CD4-positive, alpha-beta T cell treated with Interleukin-6 for 4 hours (primary cell): ENCODE measurements around the gene TMEM63A.

Source experiments
- DNase-seq: peaks from one replicate; pipeline ENCODE4 v3.0.0-alpha.2; 2020; ENCODE audit warnings: mixed read lengths

Gene TMEM63A

GRCh38 chr1:225863167-225863566 lies 19.0 kb downstream of the TMEM63A start:
- no peak for DNase-seq

DNA sequence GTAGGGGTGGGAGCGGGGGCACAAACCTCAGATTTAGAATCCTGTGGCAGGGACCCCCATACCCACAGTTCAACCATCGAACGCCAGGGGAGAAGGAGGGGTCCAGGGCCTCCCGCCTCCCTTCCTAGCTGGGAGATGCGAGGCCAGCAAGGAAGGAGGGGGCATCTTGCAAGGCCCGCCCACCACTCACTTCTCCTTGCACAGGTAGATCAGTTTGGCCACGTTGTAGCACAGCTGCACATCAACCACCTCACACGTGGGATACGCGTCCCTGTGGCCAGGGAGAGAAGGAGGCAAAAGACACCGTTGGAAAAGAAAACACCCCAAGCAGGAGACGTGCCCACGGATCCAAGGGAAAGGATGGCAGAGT lies 19.6 kb downstream of the TMEM63A start:
- DNase-seq, result no peak

DNA sequence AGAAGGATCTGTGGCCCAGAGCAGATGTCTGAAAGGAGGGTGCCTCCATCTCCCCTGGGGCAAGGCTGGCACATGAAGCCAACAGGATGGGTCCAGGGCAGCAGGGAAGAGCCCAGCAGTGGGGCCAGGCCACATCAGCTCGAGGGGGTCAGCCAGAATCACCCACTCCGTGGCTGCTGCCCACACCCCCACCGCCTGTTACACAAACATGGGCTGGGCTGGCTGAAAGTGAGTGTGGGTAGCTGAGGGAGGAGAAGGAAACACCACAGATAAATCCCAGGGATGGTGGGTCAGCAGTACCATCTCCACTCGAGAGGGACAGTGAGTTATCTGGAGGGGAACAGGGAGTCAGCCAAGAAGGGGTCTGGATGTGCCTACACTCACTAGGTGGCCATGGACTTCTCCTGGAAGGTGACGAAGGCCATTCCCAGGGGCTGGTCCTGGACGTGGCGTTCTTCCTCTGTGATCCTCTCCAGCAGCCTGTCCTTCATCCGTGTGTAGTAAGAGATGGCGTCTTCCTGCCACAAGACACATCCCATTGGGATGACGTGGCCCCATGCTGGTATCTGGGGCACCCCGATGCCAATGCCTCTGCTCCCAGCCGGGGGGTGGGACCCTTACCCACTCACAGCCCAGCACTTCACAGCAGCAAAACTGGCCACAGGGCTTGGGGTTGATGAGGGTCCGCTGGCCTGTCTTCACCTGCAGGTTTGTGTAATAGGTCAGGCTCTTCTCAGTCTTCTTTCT lies 20.2 kb downstream of the TMEM63A start:
- DNase-seq, result no peak

DNA sequence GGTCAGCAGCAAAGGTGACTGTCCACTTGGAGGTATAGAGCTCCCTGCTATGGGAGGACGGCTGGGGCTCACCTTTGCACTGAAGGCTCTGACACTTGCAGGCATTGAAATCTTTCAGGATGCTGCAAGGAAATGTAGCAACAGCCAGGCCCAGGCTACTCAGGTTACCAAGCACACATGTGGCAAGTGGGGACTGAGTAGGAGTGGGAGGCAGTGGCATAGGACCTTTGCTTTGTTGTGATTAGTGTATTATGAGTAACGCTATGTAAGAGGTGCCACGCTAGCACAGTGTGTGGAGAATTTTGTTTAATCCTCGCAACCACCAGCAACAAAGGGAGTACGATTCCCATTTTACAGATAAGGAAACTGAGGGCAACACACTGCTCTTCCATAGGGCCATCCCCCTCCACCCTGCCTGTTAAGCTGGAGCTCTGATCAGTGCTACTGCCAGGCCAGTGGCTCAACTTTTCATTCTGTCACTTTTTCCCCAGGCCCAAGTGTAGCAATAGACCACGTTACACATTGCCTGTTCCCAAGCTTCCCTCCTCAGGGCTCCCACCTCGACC lies 21.2 kb downstream of the TMEM63A start:
- no peak for DNase-seq

- DNase-seq, result no peak
These were observed 22.1 kb downstream of the TMEM63A start for GRCh38 chr1:225860107-225860506.

DNA sequence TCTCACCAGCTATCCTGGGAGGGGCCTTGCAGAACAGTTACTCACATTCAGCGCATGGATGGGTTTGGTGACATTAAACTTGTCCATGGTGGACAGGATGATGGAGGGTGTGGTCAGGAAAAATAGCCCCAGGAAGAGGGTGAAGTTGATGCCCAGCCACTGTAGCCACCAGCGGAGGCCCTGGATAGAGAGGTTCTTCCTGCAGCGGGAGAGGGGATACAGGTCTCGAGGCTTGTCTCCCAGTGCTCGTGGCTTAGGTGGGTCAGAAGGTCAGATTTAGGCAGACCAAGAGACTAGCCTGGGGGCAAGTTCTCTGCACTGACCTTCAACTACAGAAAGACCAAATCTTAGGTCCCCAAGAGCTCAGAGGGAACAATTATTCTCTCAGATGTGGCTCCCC lies 23.0 kb downstream of the TMEM63A start:
- no peak for DNase-seq

- no peak for DNase-seq
These were observed 24.9 kb downstream of the TMEM63A start for GRCh38 chr1:225857256-225857655.

DNA sequence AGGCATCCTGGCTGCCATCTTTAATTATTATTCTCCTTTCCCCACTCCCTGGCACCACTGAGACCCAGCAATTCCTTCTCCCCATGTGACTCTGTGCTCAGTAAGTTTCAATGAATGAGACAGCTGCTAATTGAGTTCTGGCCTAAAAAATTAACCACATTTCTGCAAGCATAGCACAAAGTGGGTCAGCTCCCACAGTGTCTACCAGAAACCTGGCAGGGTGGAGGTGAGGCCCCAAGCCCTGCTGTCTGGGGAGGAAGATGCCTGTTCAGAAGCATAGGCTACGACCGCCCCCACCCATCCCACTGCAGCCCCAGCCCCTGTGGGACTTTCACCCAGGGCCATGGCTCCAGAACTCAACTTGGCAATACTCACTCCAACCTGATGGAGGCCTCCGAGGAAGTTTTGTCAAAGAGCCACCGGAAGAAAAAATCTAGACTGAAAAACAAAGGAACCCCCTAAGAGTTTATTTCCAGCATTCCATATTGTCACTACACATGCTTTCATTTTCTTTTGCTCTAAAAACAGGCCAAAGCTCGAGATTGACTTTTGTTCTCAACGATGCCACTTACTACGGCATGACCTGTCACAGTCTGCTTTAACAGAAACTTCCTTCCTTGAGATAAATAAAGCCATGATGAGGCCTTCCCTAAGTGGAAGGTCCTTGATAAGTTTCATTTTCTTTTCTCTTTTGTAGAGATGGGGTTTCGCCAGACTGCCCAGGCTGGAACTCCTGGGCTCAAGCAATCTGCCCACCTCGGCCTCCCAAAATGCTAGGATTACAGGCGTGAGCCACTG lies 26.5 kb downstream of the TMEM63A start:
- DNase-seq, result no peak

DNA sequence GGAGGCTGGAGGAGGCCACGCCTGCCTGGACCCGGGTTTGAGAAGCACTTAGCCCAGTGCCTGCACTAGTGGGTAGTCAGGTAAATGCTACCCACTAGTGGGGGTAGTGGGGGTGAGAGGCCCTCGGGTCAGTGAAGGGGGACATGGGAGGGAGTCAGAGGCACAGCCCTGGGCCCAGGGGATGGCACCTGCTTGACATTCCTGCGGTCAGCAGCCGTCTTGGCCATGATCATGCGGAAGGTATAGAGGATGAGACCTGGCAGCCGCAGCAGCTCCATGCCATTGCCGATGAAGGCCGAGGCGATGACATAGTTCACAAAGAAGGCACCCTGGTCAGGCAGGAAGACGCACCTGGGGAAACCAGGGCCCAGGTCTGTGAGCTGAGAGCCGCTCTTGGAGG lies 28.7 kb downstream of the TMEM63A start:
- DNase-seq, result no peak

GRCh38 chr1:225852413-225853124 lies 29.6 kb downstream of the TMEM63A start:
- DNase-seq, result no peak

DNA sequence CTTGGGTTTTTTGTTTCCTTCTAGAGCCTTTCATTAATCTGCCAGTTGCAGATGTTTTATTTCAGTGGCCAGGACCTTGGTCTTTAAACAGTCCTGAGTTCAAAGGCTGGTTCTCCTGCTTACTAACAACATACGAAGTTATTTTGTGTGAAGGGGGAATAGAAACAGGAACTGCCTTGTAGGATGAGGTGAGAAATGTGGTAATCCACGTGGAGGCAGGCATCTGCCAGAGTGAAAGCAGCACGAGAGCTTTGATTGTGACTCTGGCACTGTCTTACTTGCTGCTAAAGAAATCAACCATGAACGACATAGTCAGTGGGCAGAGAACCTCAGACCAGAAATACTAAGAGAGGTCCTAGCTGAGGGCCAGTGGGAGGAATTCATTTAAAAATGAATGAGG lies 30.4 kb downstream of the TMEM63A start:
- no peak for DNase-seq

GRCh38 chr1:225850370-225850769 lies 31.8 kb downstream of the TMEM63A start:
- no peak for DNase-seq

GRCh38 chr1:225849925-225850324 lies 32.3 kb downstream of the TMEM63A start:
- peak; percentile 49 for DNase-seq

DNA sequence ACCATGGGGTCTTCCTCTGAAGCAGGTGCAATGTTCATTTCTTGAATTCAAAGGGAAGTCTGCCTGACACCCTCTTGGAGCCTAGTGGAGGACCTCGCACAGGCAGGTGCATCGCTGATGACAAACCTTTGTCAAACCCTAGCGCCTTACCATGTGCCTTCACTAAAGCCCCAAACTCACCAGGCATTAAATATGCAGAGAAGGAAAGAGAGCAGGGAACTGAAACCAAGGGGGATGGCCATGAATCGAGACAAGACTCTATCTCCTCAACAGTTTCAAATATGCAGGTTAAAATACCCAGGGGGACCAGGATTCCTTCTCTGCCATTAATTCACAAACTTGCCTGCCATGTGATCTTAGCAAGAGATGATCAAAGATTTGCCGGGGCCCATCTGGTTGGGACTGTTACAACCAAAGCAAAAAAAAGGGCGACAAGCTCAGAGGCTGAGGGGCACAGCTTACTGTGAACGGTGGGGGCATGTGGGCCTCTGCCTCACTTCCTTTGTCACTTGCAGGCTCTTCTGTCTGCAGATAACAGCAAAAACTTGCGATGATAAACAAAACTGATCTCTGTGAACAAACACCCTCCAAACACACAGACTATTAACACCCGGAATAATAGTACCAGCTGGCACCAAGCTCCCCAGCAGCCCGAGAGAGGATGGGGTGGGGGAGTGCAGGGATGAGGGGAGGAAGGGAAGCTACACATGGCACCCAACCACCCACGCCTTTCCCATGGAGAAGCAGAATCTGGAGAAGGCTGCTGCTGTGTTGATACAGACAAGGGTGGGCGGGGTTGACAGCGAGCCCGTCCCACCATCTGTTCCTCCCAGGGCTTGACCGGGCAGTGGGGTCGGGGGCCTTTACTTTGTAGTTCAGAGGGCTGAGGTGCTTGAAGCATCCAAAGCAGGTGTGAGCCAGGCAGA lies 33.9 kb downstream of the TMEM63A start:
- peak; percentile 49 for DNase-seq

- DNase-seq, result no peak
These were observed 34.6 kb downstream of the TMEM63A start for GRCh38 chr1:225847610-225848009.

GRCh38 chr1:225846331-225847310 lies 35.6 kb downstream of the TMEM63A start:
- no peak for DNase-seq

GRCh38 chr1:225845571-225846259 lies 36.5 kb downstream of the TMEM63A start:
- peak; percentile 60 for DNase-seq

GRCh38 chr1:225845097-225845496 lies 37.1 kb downstream of the TMEM63A start:
- DNase-seq, result no peak

- no peak for DNase-seq
These were observed 37.7 kb downstream of the TMEM63A start for GRCh38 chr1:225844236-225845061.
